GM23248 (cell line): ENCODE measurements around the gene LCLAT1.

Source experiments
- EZH2 ChIP-seq: fragments of 200-600 bp; sonication (generic); IDR thresholded peaks from 2 replicates; pipeline ENCODE4 v1.6.1; 2018; ENCODE audit warnings: antibody characterized with exemption, mild to moderate bottlenecking; ENCODE audit not compliant: insufficient read depth, poor library complexity, severe bottlenecking
- EZH2phosphoT487 ChIP-seq: fragments of 200-600 bp; sonication (generic); IDR thresholded peaks from 2 replicates; pipeline ENCODE4 v1.6.1; 2018; ENCODE audit warnings: antibody characterized with exemption, moderate library complexity, mild to moderate bottlenecking, low read depth; ENCODE audit not compliant: insufficient read depth

- TF ChIP-seq EZH2phosphoT487 (no peak), EZH2 (no peak)
These were observed 34.9 kb upstream of the LCLAT1 start for GRCh38 chr2:30412047-30412683.
